Endodermal cell (in vitro differentiated cells): ENCODE measurements around the gene MYO7B. TPM values are rescaled to one million over a fixed set of nuclear protein-coding genes. Genes with fewer than 3 reads are reported as not detected.

Source experiments
- DNase-seq: peaks from one replicate; pipeline ENCODE4 v3.0.0-alpha.2; 2017
- H3K27ac ChIP-seq: 2 replicates; pipeline ENCODE4 v1.5.1; 2013; ENCODE audit warnings: mild to moderate bottlenecking, low read depth, low read length, moderate library complexity
- H3K27me3 ChIP-seq: 2 replicates; pipeline ENCODE4 v1.6.1; 2013; ENCODE audit warnings: mild to moderate bottlenecking, low read length, moderate library complexity; ENCODE audit not compliant: insufficient read depth, control insufficient read depth, poor library complexity, severe bottlenecking
- H3K36me3 ChIP-seq: 2 replicates; pipeline ENCODE4 v1.7.0; 2013; ENCODE audit warnings: mild to moderate bottlenecking, low read length, moderate library complexity; ENCODE audit not compliant: control insufficient read depth, insufficient read depth
- H3K4me1 ChIP-seq: one replicate; pipeline ENCODE4 v1.7.0; 2013; ENCODE audit warnings: low read length; ENCODE audit not compliant: control insufficient read depth, insufficient read depth
- H3K4me3 ChIP-seq: 2 replicates; pipeline ENCODE4 v1.5.1; 2013; ENCODE audit warnings: mild to moderate bottlenecking, low read length, moderate library complexity
- H3K9ac ChIP-seq: 2 replicates; pipeline ENCODE4 v1.6.1; 2013; ENCODE audit warnings: mild to moderate bottlenecking, low read length, moderate library complexity; ENCODE audit not compliant: poor library complexity, severe bottlenecking; ENCODE audit errors: extremely low read depth
- H3K9me3 ChIP-seq: 2 replicates; pipeline ENCODE4 v1.6.1; 2013; ENCODE audit warnings: mild to moderate bottlenecking, low read length, moderate library complexity; ENCODE audit not compliant: control insufficient read depth
- H3K27ac Mint-ChIP-seq: 2 replicates; pipeline ENCODE4 v1.8.0; 2020; ENCODE audit warnings: mixed read lengths
- H3K27me3 Mint-ChIP-seq: 2 replicates; pipeline ENCODE4 v1.8.0; 2021; ENCODE audit warnings: mild to moderate bottlenecking, mixed read lengths; ENCODE audit not compliant: insufficient read depth
- H3K36me3 Mint-ChIP-seq: 2 replicates; pipeline ENCODE4 v1.8.0; 2020; ENCODE audit warnings: low read depth, mixed read lengths
- H3K4me1 Mint-ChIP-seq: 2 replicates; pipeline ENCODE4 v1.8.0; 2020; ENCODE audit warnings: mixed read lengths
- H3K4me3 Mint-ChIP-seq: 2 replicates; pipeline ENCODE4 v1.8.0; 2020; ENCODE audit warnings: mild to moderate bottlenecking, moderate library complexity, mixed read lengths
- H3K9me3 Mint-ChIP-seq: 2 replicates; pipeline ENCODE4 v1.8.0; 2020; ENCODE audit warnings: mild to moderate bottlenecking, mixed read lengths
- WGBS, 2 experiments: methylation state at CpG; one replicate each; pipeline versions ENCODE4 v1.1.5 to v1.1.7; 2013; ENCODE audit warnings: missing lambda C conversion rate in 2 of 2, mixed read lengths in 1 of 2; ENCODE audit not compliant: insufficient coverage in 1 of 2, insufficient read length in 1 of 2; 5-methylcytosine and 5-hydroxymethylcytosine counted together
- total RNA-seq, 2 donors: library from RNA; stranded (reverse); fragmentation: NEBNext Ultra II Directional in 1 of 2; extraction: Animal tissue kit (Norgen Biotek cat#: 25700) in 1 of 2; gene quantifications; 2 replicates in 1 of 2; 3 replicates in 1 of 2; pipeline ENCODE4 v1.2.1, GENCODE V29; 2021
- TF ChIP-seq, protein P1 (sequence below): fragments of 200-600 bp; sonication (generic); conservative IDR thresholded peaks from 2 replicates; pipeline ENCODE4 v1.5.0; 2021; ENCODE audit warnings: antibody characterized with exemption, mild to moderate bottlenecking

The MYO7B gene
- total RNA-seq, 2 donors from 2014 or later, result 0.11 TPM; not detected in 1

GRCh38 chr2:127490283-127490682 is 45.2 kb upstream of the MYO7B start:
- H3K9ac ChIP-seq, result no peak overlapping the region
- no peaks in the 10 kb centered on the region for H3K27me3 Mint-ChIP-seq
- H3K4me3 ChIP-seq, result no peak overlapping the region
- no peaks in the 10 kb centered on the region for H3K9me3 ChIP-seq
- DNase-seq, result no peak
- no peaks in the 10 kb centered on the region for H3K27me3 ChIP-seq
- no peaks in the 10 kb centered on the region for H3K9me3 Mint-ChIP-seq
- no peaks in the 10 kb centered on the region for H3K4me1 ChIP-seq
- H3K4me1 Mint-ChIP-seq, result peaks cover 4% of the 10 kb centered on the region
- no peak overlapping the region for H3K27ac Mint-ChIP-seq
- H3K27ac ChIP-seq, result no peak overlapping the region
- peaks cover 99% of the 10 kb centered on the region for H3K36me3 ChIP-seq
- peaks cover 90% of the 10 kb centered on the region for H3K36me3 Mint-ChIP-seq
- no peak overlapping the region for H3K4me3 Mint-ChIP-seq
- TF ChIP-seq, protein P1, sequence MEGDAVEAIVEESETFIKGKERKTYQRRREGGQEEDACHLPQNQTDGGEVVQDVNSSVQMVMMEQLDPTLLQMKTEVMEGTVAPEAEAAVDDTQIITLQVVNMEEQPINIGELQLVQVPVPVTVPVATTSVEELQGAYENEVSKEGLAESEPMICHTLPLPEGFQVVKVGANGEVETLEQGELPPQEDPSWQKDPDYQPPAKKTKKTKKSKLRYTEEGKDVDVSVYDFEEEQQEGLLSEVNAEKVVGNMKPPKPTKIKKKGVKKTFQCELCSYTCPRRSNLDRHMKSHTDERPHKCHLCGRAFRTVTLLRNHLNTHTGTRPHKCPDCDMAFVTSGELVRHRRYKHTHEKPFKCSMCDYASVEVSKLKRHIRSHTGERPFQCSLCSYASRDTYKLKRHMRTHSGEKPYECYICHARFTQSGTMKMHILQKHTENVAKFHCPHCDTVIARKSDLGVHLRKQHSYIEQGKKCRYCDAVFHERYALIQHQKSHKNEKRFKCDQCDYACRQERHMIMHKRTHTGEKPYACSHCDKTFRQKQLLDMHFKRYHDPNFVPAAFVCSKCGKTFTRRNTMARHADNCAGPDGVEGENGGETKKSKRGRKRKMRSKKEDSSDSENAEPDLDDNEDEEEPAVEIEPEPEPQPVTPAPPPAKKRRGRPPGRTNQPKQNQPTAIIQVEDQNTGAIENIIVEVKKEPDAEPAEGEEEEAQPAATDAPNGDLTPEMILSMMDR, result no peak
- WGBS, 2 experiments, result 98% methylated on average over 4 of the region's 4 CpGs; no CpG with 5 or more reads in 1 of the 2 experiments

- Histone ChIP-seq H3K4me1 (no peaks in the 10 kb centered on the region), H3K27me3 (no peaks in the 10 kb centered on the region), H3K9me3 (no peaks in the 10 kb centered on the region), H3K9ac (no peak overlapping the region), H3K27ac (no peak overlapping the region), H3K36me3 (peaks cover 97% of the 10 kb centered on the region), H3K4me3 (no peak overlapping the region)
- Mint-ChIP-seq H3K4me1 (no peaks in the 10 kb centered on the region), H3K36me3 (peaks cover 86% of the 10 kb centered on the region), H3K9me3 (no peaks in the 10 kb centered on the region), H3K4me3 (no peak overlapping the region), H3K27ac (no peak overlapping the region), H3K27me3 (no peaks in the 10 kb centered on the region)
- DNase-seq, result no peak
- WGBS, 2 experiments, result 98% methylated on average over 2 of the region's 2 CpGs; no CpG with 5 or more reads in 1 of the 2 experiments
- TF ChIP-seq, protein P1, result no peak
Observed at GRCh38 chr2:127498386-127498785, 37.1 kb upstream of the MYO7B start.

- Mint-ChIP-seq H3K9me3 (no peaks in the 10 kb centered on the region), H3K27ac (no peak overlapping the region), H3K27me3 (no peaks in the 10 kb centered on the region), H3K4me1 (peaks cover 1% of the 10 kb centered on the region), H3K4me3 (no peak overlapping the region), H3K36me3 (peaks cover 62% of the 10 kb centered on the region)
- no peak overlapping the region for H3K27ac ChIP-seq
- H3K36me3 ChIP-seq, result peaks cover 94% of the 10 kb centered on the region
- TF ChIP-seq, protein P1, result no peak
- H3K4me1 ChIP-seq, result no peaks in the 10 kb centered on the region
- no peaks in the 10 kb centered on the region for H3K9me3 ChIP-seq
- no peak overlapping the region for H3K4me3 ChIP-seq
- 97% methylated on average over 2 of the region's 2 CpGs; no CpG with 5 or more reads in 1 of the 2 experiments for WGBS, 2 experiments
- H3K9ac ChIP-seq, result no peak overlapping the region
- no peak for DNase-seq
- no peaks in the 10 kb centered on the region for H3K27me3 ChIP-seq
Observed at GRCh38 chr2:127503491-127503890, 32.0 kb upstream of the MYO7B start.
